ENCODE results near the gene PALM2AKAP2. TPM values are rescaled to one million over a fixed set of nuclear protein-coding genes. Genes with fewer than 3 reads are reported as not detected.

PALM2AKAP2 gene
- polyA plus RNA-seq, 1 donor from 2014 or later: 0.41 TPM

DNA sequence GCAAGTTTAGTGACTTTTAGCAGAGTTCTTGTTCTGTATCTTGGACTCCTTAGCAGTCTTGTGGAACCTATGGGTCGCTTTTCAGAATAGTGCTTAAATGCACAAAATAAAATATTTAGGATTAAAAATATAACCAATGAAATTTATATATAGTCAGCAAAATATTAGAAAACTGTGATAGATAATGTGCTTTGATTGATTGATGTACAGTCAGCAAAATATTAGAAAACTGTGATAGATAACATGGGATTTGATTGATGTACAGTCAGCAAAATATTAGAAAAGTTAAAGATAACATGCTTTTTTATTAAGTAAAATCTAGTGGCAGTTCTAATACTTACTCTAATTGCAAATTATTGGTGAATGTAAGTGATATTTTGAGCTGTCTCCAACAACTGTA, 16.1 kb downstream of the PALM2AKAP2 start:
- H3K9ac ChIP-seq (ENCODE audit: low read length): no peak overlapping the region
- no peak overlapping the region for H3K4me2 ChIP-seq (ENCODE audit: low read length)
- H3K27me3 ChIP-seq (ENCODE audit: insufficient read depth, low read depth, low read length): no peaks in the 10 kb centered on the region
- no peaks in the 10 kb centered on the region for H3F3A ChIP-seq (ENCODE audit: insufficient read depth, low read length, poor library complexity, severe bottlenecking)
- TF ChIP-seq, protein P1, sequence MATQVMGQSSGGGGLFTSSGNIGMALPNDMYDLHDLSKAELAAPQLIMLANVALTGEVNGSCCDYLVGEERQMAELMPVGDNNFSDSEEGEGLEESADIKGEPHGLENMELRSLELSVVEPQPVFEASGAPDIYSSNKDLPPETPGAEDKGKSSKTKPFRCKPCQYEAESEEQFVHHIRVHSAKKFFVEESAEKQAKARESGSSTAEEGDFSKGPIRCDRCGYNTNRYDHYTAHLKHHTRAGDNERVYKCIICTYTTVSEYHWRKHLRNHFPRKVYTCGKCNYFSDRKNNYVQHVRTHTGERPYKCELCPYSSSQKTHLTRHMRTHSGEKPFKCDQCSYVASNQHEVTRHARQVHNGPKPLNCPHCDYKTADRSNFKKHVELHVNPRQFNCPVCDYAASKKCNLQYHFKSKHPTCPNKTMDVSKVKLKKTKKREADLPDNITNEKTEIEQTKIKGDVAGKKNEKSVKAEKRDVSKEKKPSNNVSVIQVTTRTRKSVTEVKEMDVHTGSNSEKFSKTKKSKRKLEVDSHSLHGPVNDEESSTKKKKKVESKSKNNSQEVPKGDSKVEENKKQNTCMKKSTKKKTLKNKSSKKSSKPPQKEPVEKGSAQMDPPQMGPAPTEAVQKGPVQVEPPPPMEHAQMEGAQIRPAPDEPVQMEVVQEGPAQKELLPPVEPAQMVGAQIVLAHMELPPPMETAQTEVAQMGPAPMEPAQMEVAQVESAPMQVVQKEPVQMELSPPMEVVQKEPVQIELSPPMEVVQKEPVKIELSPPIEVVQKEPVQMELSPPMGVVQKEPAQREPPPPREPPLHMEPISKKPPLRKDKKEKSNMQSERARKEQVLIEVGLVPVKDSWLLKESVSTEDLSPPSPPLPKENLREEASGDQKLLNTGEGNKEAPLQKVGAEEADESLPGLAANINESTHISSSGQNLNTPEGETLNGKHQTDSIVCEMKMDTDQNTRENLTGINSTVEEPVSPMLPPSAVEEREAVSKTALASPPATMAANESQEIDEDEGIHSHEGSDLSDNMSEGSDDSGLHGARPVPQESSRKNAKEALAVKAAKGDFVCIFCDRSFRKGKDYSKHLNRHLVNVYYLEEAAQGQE (IDR thresholded peaks at IDR 0.05; ENCODE audit: borderline replicate concordance): no peak
- TF ChIP-seq MXI1 (conservative IDR thresholded peaks at IDR 0.05; ENCODE audit: poor library complexity, severe bottlenecking) (no peak), POLR2AphosphoS5 (IDR thresholded peaks at IDR 0.05) (no peak), RAD21 (conservative IDR thresholded peaks at IDR 0.05) (no peak), SMC3 (conservative IDR thresholded peaks at IDR 0.05; ENCODE audit: poor library complexity) (no peak), EZH2 (IDR thresholded peaks at IDR 0.05; ENCODE audit: borderline replicate concordance, insufficient read depth, low read length, poor library complexity, severe bottlenecking) (no peak), EP300 (conservative IDR thresholded peaks at IDR 0.05; ENCODE audit: poor library complexity, severe bottlenecking) (no peak), TAF1 (IDR thresholded peaks at IDR 0.05; ENCODE audit: low read depth) (no peak)
- TF ChIP-seq, protein P2, sequence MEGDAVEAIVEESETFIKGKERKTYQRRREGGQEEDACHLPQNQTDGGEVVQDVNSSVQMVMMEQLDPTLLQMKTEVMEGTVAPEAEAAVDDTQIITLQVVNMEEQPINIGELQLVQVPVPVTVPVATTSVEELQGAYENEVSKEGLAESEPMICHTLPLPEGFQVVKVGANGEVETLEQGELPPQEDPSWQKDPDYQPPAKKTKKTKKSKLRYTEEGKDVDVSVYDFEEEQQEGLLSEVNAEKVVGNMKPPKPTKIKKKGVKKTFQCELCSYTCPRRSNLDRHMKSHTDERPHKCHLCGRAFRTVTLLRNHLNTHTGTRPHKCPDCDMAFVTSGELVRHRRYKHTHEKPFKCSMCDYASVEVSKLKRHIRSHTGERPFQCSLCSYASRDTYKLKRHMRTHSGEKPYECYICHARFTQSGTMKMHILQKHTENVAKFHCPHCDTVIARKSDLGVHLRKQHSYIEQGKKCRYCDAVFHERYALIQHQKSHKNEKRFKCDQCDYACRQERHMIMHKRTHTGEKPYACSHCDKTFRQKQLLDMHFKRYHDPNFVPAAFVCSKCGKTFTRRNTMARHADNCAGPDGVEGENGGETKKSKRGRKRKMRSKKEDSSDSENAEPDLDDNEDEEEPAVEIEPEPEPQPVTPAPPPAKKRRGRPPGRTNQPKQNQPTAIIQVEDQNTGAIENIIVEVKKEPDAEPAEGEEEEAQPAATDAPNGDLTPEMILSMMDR (IDR thresholded peaks at IDR 0.05; ENCODE audit: poor library complexity, severe bottlenecking): no peak
- H2AFZ ChIP-seq (ENCODE audit: low read depth, low read length): no peak overlapping the region
- no peaks in the 10 kb centered on the region for H3K9me3 ChIP-seq (ENCODE audit: low read length)
- no peak overlapping the region for H3K4me3 ChIP-seq (ENCODE audit: low read length)
- H3K9me2 ChIP-seq (ENCODE audit: insufficient read depth, low read length): no peaks in the 10 kb centered on the region
- H3K36me3 ChIP-seq (ENCODE audit: insufficient read depth, low read length): no peaks in the 10 kb centered on the region
- no peaks in the 10 kb centered on the region for H4K20me1 ChIP-seq (ENCODE audit: insufficient read depth)
- no peak overlapping the region for H3K27ac ChIP-seq (ENCODE audit: low read length)
- H3K79me2 ChIP-seq (replicated peaks; ENCODE audit: insufficient read depth, low read length): no peaks in the 10 kb centered on the region

DNA sequence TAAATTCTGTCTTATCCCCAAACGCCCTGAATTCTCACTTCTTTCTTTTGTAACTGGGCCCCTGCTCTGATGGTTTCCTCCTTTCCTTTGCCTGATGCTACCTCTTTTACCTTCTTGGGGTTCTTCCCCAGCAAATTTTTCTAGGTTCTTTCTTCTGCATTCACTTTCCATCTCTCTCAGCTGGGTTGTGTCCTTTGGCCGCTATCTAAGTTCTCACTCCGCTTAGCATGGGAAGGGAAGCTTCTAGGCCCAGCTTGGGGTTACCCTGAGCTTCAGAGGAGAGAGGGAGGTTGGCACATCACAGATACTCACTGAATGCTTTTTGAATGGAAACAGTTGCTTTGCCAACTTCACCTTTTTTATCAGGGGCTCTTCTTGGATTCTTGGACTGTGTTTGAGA, 17.0 kb downstream of the PALM2AKAP2 start:
- no peaks in the 10 kb centered on the region for H3K9me3 ChIP-seq (ENCODE audit: low read length)
- no peaks in the 10 kb centered on the region for H3K36me3 ChIP-seq (ENCODE audit: insufficient read depth, low read length)
- no peak overlapping the region for H3K4me3 ChIP-seq (ENCODE audit: low read length)
- TF ChIP-seq EP300 (conservative IDR thresholded peaks at IDR 0.05; ENCODE audit: poor library complexity, severe bottlenecking): no peak
- no peak for TF ChIP-seq MXI1 (conservative IDR thresholded peaks at IDR 0.05; ENCODE audit: poor library complexity, severe bottlenecking)
- TF ChIP-seq POLR2AphosphoS5 (IDR thresholded peaks at IDR 0.05): no peak
- TF ChIP-seq, protein P1 (IDR thresholded peaks at IDR 0.05; ENCODE audit: borderline replicate concordance): no peak
- TF ChIP-seq RAD21 (conservative IDR thresholded peaks at IDR 0.05): no peak
- no peak for TF ChIP-seq TAF1 (IDR thresholded peaks at IDR 0.05; ENCODE audit: low read depth)
- no peak for TF ChIP-seq SMC3 (conservative IDR thresholded peaks at IDR 0.05; ENCODE audit: poor library complexity)
- TF ChIP-seq, protein P2 (IDR thresholded peaks at IDR 0.05; ENCODE audit: poor library complexity, severe bottlenecking): no peak
- no peak for TF ChIP-seq EZH2 (IDR thresholded peaks at IDR 0.05; ENCODE audit: borderline replicate concordance, insufficient read depth, low read length, poor library complexity, severe bottlenecking)
- no peaks in the 10 kb centered on the region for H3K79me2 ChIP-seq (replicated peaks; ENCODE audit: insufficient read depth, low read length)
- no peak overlapping the region for H2AFZ ChIP-seq (ENCODE audit: low read depth, low read length)
- no peaks in the 10 kb centered on the region for H3F3A ChIP-seq (ENCODE audit: insufficient read depth, low read length, poor library complexity, severe bottlenecking)
- H4K20me1 ChIP-seq (ENCODE audit: insufficient read depth): no peaks in the 10 kb centered on the region
- no peaks in the 10 kb centered on the region for H3K9me2 ChIP-seq (ENCODE audit: insufficient read depth, low read length)
- H3K4me2 ChIP-seq (ENCODE audit: low read length): no peak overlapping the region
- no peak overlapping the region for H3K27ac ChIP-seq (ENCODE audit: low read length)
- H3K27me3 ChIP-seq (ENCODE audit: insufficient read depth, low read depth, low read length): no peaks in the 10 kb centered on the region
- H3K9ac ChIP-seq (ENCODE audit: low read length): no peak overlapping the region

Measured in neural cell (in vitro differentiated cells).